HEK293T (cell line): ENCODE data around the gene C20orf202.

Source experiments
- BHLHE40 ChIP-seq: fragments of 450-650 bp; IDR thresholded peaks from 2 replicates; pipeline ENCODE4 v1.6.1; 2016; ENCODE audit warnings: mild to moderate bottlenecking, moderate library complexity, borderline replicate concordance
- ELF4 ChIP-seq: fragments of 450-650 bp; IDR thresholded peaks from 2 replicates; pipeline ENCODE4 v1.6.1; 2017; ENCODE audit warnings: antibody characterized with exemption
- FOXA1 ChIP-seq: fragments of 450-650 bp; IDR thresholded peaks from 2 replicates; pipeline ENCODE4 v1.6.1; 2016; ENCODE audit warnings: mild to moderate bottlenecking
- FOXK2 ChIP-seq: fragments of 450-650 bp; IDR thresholded peaks from 2 replicates; pipeline ENCODE4 v1.6.1; 2016; ENCODE audit warnings: mild to moderate bottlenecking
- FOXM1 ChIP-seq: fragments of 450-650 bp; IDR thresholded peaks from 2 replicates; pipeline ENCODE4 v1.6.1; 2017; ENCODE audit warnings: mild to moderate bottlenecking, borderline replicate concordance
- HDGF ChIP-seq: fragments of 450-650 bp; IDR thresholded peaks from 2 replicates; pipeline ENCODE4 v1.6.1; 2017; ENCODE audit warnings: antibody characterized with exemption, borderline replicate concordance
- L3MBTL2 ChIP-seq: fragments of 450-650 bp; conservative IDR thresholded peaks from 2 replicates; pipeline ENCODE4 v1.6.1; 2016; ENCODE audit warnings: mild to moderate bottlenecking
- NFRKB ChIP-seq: fragments of 450-650 bp; IDR thresholded peaks from 2 replicates; pipeline ENCODE4 v1.6.1; 2016; ENCODE audit warnings: mild to moderate bottlenecking, moderate library complexity
- PKNOX1 ChIP-seq: fragments of 450-650 bp; IDR thresholded peaks from 2 replicates; pipeline ENCODE4 v1.6.1; 2016
- SP1 ChIP-seq: fragments of 450-650 bp; IDR thresholded peaks from 2 replicates; pipeline ENCODE4 v1.6.1; 2017
- SUZ12 ChIP-seq: fragments of 450-650 bp; IDR thresholded peaks from 2 replicates; pipeline ENCODE4 v1.6.1; 2016; ENCODE audit warnings: mild to moderate bottlenecking
- TARDBP ChIP-seq: fragments of 450-650 bp; IDR thresholded peaks from 2 replicates; pipeline ENCODE4 v1.6.1; 2016
- ZNF384 ChIP-seq: fragments of 450-650 bp; IDR thresholded peaks from 2 replicates; pipeline ENCODE4 v1.6.1; 2016

GRCh38 chr20:1174787-1175186 is 28.5 kb upstream of the C20orf202 start:
- TF ChIP-seq L3MBTL2 (no peak), FOXM1 (no peak), SUZ12 (no peak), ELF4 (no peak), SP1 (no peak), HDGF (no peak), FOXA1 (no peak), BHLHE40 (no peak), PKNOX1 (no peak), TARDBP (no peak), FOXK2 (no peak), NFRKB (no peak), ZNF384 (no peak)
